ENCODE measurements around the gene DIP2B. TPM values are rescaled to one million over a fixed set of nuclear protein-coding genes. Genes with fewer than 3 reads are reported as not detected.

DIP2B gene
- total RNA-seq, 1 donor from 2014 or later: 39.3 TPM

DNA sequence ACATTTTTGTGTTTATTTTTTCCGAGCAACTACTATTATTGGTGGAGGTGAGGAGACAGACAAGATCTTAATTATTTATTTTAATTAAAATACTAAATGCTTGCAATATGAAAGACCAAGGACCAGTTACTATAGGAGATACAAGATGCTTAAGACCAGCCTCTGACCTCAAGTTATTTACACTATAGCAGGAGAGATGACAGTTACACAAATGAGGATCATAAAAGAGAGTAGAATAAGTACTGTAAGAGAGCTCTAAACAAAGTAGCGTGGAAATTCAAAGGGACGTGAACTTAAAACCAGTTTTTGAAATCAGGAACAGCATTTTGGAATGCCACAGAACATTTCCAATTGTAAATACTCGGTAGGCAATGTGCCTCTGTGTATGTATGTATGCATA lies 131.1 kb downstream of the DIP2B start:
- Histone ChIP-seq H3K36me3 (ENCODE audit: control insufficient read depth, insufficient read depth, low read length) (no peaks in the 10 kb centered on the region), H3K27me3 (ENCODE audit: control insufficient read depth, insufficient read depth, low read length) (no peaks in the 10 kb centered on the region), H3K4me3 (ENCODE audit: low read depth, low read length) (no peak overlapping the region)
- TF ChIP-seq, protein P1, sequence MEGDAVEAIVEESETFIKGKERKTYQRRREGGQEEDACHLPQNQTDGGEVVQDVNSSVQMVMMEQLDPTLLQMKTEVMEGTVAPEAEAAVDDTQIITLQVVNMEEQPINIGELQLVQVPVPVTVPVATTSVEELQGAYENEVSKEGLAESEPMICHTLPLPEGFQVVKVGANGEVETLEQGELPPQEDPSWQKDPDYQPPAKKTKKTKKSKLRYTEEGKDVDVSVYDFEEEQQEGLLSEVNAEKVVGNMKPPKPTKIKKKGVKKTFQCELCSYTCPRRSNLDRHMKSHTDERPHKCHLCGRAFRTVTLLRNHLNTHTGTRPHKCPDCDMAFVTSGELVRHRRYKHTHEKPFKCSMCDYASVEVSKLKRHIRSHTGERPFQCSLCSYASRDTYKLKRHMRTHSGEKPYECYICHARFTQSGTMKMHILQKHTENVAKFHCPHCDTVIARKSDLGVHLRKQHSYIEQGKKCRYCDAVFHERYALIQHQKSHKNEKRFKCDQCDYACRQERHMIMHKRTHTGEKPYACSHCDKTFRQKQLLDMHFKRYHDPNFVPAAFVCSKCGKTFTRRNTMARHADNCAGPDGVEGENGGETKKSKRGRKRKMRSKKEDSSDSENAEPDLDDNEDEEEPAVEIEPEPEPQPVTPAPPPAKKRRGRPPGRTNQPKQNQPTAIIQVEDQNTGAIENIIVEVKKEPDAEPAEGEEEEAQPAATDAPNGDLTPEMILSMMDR (IDR thresholded peaks at IDR 0.05; ENCODE audit: insufficient read depth, low read length, poor library complexity, severe bottlenecking): no peak
- DNase-seq (ENCODE audit: low read depth): no peak

DNA sequence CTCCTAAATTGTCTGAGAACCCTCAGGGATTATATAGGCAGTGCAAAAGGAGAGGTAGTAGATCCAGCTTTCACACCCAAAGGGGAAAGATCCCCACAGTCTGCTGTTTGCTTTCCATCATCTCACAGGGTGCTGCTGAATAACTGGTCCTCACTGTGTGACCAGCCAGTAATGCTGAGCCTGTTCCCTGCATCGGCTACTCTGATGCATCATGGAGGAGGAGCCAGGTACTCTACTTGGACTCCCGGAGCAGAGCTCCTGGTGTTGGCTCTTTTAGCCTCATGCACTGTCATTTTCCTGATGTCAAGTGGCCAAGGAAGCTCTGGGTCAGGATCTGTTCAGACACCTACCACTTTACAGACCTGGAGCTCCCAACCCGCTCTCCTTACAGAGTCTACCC lies 131.7 kb downstream of the DIP2B start:
- no peak overlapping the region for H3K4me3 ChIP-seq (ENCODE audit: low read depth, low read length)
- DNase-seq (ENCODE audit: low read depth): no peak
- TF ChIP-seq, protein P1 (IDR thresholded peaks at IDR 0.05; ENCODE audit: insufficient read depth, low read length, poor library complexity, severe bottlenecking): no peak
- no peaks in the 10 kb centered on the region for H3K27me3 ChIP-seq (ENCODE audit: control insufficient read depth, insufficient read depth, low read length)
- H3K36me3 ChIP-seq (ENCODE audit: control insufficient read depth, insufficient read depth, low read length): no peaks in the 10 kb centered on the region

DNA sequence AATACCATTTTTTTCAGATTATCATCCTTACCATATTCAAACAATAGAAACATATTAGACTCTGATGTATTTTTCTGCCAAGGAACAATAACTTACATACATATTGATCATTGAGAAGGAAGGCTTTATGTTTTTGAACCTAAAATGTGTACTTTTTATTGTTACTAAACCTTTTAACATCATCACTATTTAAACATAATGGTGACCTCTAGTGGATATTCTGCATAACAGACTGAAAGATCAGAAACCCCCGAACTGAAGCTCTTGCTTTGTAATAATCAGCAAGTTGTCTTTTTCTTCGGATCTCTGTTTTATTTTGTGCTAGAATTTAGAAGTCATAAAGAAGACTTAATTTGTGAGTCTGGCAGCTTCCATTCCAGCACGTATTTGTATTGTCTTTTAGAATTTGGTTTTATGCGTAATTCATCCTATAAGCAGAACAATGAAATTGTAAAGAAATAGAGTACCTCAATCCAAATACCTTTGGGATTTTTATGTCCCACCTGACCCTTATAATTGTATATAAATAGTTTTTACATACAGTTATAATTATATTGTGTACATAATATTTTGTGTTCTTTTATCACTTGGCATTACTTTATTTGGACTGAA lies 133.2 kb downstream of the DIP2B start:
- TF ChIP-seq, protein P1 (IDR thresholded peaks at IDR 0.05; ENCODE audit: insufficient read depth, low read length, poor library complexity, severe bottlenecking): peak; percentile 46
- Histone ChIP-seq H3K27me3 (ENCODE audit: control insufficient read depth, insufficient read depth, low read length) (no peaks in the 10 kb centered on the region), H3K36me3 (ENCODE audit: control insufficient read depth, insufficient read depth, low read length) (no peaks in the 10 kb centered on the region), H3K4me3 (ENCODE audit: low read depth, low read length) (no peak overlapping the region)
- DNase-seq (ENCODE audit: low read depth): no peak

DNA sequence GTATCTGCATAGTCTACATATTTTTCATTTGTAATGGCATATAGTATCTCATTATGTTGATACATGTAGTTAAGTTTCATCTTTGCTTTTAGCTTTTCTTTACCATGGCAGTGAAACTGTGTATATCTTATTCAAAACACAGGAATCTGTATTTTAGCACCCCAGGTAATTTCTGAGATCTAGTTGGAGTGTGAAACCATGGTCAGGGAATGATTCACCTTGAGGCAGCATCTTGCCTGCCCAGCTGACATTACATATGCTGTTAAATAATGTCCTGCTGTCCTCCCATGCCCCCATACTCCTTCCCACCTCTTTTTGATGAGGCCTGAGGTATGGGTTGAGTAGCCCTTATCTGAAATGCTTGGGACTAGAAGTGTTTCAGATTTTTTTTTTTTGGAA lies 133.7 kb downstream of the DIP2B start:
- TF ChIP-seq, protein P1 (IDR thresholded peaks at IDR 0.05; ENCODE audit: insufficient read depth, low read length, poor library complexity, severe bottlenecking): no peak
- no peaks in the 10 kb centered on the region for H3K27me3 ChIP-seq (ENCODE audit: control insufficient read depth, insufficient read depth, low read length)
- H3K36me3 ChIP-seq (ENCODE audit: control insufficient read depth, insufficient read depth, low read length): no peaks in the 10 kb centered on the region
- no peak for DNase-seq (ENCODE audit: low read depth)
- H3K4me3 ChIP-seq (ENCODE audit: low read depth, low read length): no peak overlapping the region

DNA sequence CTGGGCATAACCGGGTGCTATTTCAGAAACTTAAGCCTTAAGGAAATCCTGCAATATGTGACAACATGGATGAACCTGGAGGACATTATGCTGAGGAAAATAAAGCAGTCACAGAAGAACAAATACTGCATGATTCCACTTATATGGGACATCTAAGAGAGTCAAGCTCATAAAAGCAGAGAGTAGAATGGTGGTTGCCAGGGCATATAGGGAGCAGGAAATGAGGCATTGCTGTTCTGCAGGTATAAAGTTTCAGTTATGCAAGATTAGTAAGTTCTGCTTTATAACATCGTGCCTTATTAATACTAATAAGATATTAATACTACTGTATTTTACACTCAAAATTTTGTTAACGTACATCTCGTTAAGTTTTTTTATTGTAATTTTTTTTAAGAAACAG lies 134.9 kb downstream of the DIP2B start:
- no peak overlapping the region for H3K4me3 ChIP-seq (ENCODE audit: low read depth, low read length)
- DNase-seq (ENCODE audit: low read depth): no peak
- TF ChIP-seq, protein P1 (IDR thresholded peaks at IDR 0.05; ENCODE audit: insufficient read depth, low read length, poor library complexity, severe bottlenecking): no peak
- H3K36me3 ChIP-seq (ENCODE audit: control insufficient read depth, insufficient read depth, low read length): no peaks in the 10 kb centered on the region
- no peaks in the 10 kb centered on the region for H3K27me3 ChIP-seq (ENCODE audit: control insufficient read depth, insufficient read depth, low read length)

DNA sequence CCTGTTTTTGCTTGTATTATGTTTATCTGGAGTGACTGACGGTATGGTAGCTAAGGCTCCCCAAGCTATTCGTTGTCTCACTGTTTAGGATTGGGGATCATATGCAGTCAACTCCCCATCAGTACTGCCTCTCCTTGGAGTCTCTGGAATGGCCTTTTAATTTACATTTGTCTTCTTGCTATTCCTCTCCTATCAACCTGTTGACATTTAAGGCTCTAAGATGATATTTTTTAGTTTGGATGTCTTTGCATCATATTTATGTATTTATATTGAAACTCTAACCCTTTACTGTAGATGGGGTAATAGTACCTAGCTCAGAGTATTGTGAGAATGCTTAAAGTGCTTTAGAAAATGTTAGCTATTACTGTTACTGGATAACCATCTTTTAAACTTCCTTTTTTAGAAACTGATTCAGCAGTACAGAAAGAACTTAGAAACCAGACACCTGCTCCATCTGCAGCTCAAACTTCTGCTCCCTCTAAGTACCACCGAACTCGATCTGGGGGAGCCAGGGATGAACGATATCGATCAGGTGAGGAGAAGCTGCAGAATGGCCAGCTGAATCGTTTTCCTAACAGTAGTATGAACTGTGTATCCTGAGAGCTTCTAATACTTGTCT lies 135.6 kb downstream of the DIP2B start:
- TF ChIP-seq, protein P1 (IDR thresholded peaks at IDR 0.05; ENCODE audit: insufficient read depth, low read length, poor library complexity, severe bottlenecking): no peak
- no peak overlapping the region for H3K4me3 ChIP-seq (ENCODE audit: low read depth, low read length)
- H3K36me3 ChIP-seq (ENCODE audit: control insufficient read depth, insufficient read depth, low read length): no peaks in the 10 kb centered on the region
- H3K27me3 ChIP-seq (ENCODE audit: control insufficient read depth, insufficient read depth, low read length): no peaks in the 10 kb centered on the region
- no peak for DNase-seq (ENCODE audit: low read depth)

Measured in kidney epithelial cell (primary cell).